22Rv1 (cell line): Measurements from ENCODE around the gene GNG7.

Experiments
- H3K27ac ChIP-seq: fragments of 450-650 bp; 2 replicates; pipeline ENCODE4 v1.5.1; 2017
- CTCF ChIP-seq: fragments of 450-650 bp; IDR thresholded peaks from 2 replicates; pipeline ENCODE4 v1.5.1; 2017; ENCODE audit warnings: mild to moderate bottlenecking
- ZFX ChIP-seq: fragments of 450-650 bp; IDR thresholded peaks from 2 replicates; pipeline ENCODE4 v1.6.1; 2017; ENCODE audit warnings: antibody characterized with exemption, borderline replicate concordance

Gene GNG7

GRCh38 chr19:2579678-2580280 is 122.7 kb downstream of the GNG7 start:
- peak overlapping the region; percentile 65 for H3K27ac ChIP-seq
- TF ChIP-seq ZFX (no peak), CTCF (peak; percentile 5)

- peak overlapping the region; percentile 65 for H3K27ac ChIP-seq
- TF ChIP-seq CTCF, result peak; percentile 96
- TF ChIP-seq ZFX, result no peak
Observed at GRCh38 chr19:2578901-2579677, 123.4 kb downstream of the GNG7 start.

GRCh38 chr19:2578391-2578890 is 124.1 kb downstream of the GNG7 start:
- no peak for TF ChIP-seq ZFX
- no peak for TF ChIP-seq CTCF
- H3K27ac ChIP-seq, result peak overlapping the region; percentile 65

GRCh38 chr19:2577722-2578335 is 124.7 kb downstream of the GNG7 start:
- peak overlapping the region; percentile 65; the same call in 1 of the 2 replicates for H3K27ac ChIP-seq
- TF ChIP-seq ZFX (no peak), CTCF (no peak)

GRCh38 chr19:2575734-2576481 is 126.6 kb downstream of the GNG7 start:
- TF ChIP-seq CTCF (no peak), ZFX (no peak)

GRCh38 chr19:2574971-2575630 is 127.4 kb downstream of the GNG7 start:
- no peak overlapping the region for H3K27ac ChIP-seq
- no peak for TF ChIP-seq ZFX
- TF ChIP-seq CTCF, result no peak

More at GRCh38 chr19:2575734-2576481, 126.6 kb downstream of the GNG7 start:
- H3K27ac ChIP-seq, result no peak overlapping the region
